Measurements from ENCODE around the gene NLGN3.

GRCh38 chrX:71166461-71166860 is 21.8 kb downstream of the NLGN3 start:
- TF ChIP-seq CTCF (IDR thresholded peaks at IDR 0.05), result no peak
- TF ChIP-seq POLR2A (IDR thresholded peaks at IDR 0.05), result no peak
- TF ChIP-seq EP300 (IDR thresholded peaks at IDR 0.05), result no peak
